Measurements from ENCODE around the gene CEACAM8. TPM values are rescaled to one million over a fixed set of nuclear protein-coding genes. Genes with fewer than 3 reads are reported as not detected.

The CEACAM8 gene
- total RNA-seq, 3 donors from 2014 or later (not counting 1 experiment from before 2014, with no cell fraction given): not detected

DNA sequence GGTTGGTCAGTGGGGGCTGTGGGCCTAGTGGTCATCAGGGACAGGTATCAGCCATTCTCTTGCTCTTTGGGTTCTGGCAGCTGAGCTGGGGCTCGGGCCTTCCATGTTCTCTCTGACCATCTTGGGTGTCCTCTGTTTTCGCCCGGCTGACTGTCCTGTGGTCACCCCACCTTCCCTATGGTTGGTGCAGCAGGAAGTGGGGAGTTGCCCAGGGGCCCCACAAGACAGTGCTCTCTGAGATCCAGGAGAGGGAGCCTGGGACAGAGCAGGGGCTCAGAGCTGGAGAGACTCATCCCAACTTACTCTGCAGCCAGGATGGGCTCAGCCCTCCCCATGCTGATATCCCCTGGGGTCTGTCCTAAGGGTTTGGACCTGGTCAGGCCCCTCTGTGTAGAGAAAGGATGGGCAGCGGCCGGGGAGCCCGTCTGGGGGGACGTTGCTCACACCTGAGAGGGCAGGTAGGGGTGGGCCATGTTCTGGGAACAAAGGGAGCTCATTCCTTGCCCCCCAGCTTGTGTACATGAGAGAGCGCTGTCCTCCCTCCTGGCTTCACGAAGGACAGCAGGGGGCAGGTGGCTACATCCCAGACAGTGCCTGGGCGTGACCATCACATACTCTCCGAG lies 937 bp upstream of the CEACAM8 start:
- no peaks in the 10 kb centered on the region for H3K9me3 ChIP-seq (ENCODE audit: control insufficient read depth, insufficient read depth, low read length)
- Mint-ChIP-seq H3K36me3 (no peaks in the 10 kb centered on the region), H3K27ac (no peak overlapping the region), H3K4me3 (no peak overlapping the region), H3K4me1 (peaks cover 0 to 8% of the 10 kb centered on the region in 2 donors), H3K27me3 (ENCODE audit: low read depth in 2 of 2) (peaks cover 12 to 21% of the 10 kb centered on the region in 2 donors), H3K9me3 (no peaks in the 10 kb centered on the region)
- no peaks in the 10 kb centered on the region for H3K4me1 ChIP-seq (ENCODE audit: control insufficient read depth, insufficient read depth, low read length)
- DNase-seq (no peak), ATAC-seq (no peak)
- H3K27ac ChIP-seq (ENCODE audit: low read length): no peak overlapping the region
- 79% methylated on average over 11 of the region's 11 CpGs for WGBS (ENCODE audit: insufficient coverage)
- intact Hi-C loops (cut with micrococcal nuclease): loop anchor here (2.0 kb wide), 1 partner anchor 145 kb away; no protein-coding TSS in a partner anchor
- H3K27me3 ChIP-seq (ENCODE audit: control insufficient read depth, insufficient read depth, low read length): no peaks in the 10 kb centered on the region
- H3K4me3 ChIP-seq (ENCODE audit: low read length): no peak overlapping the region
- H3K36me3 ChIP-seq (ENCODE audit: control insufficient read depth, insufficient read depth, low read length): no peaks in the 10 kb centered on the region
- TF ChIP-seq, protein P1, sequence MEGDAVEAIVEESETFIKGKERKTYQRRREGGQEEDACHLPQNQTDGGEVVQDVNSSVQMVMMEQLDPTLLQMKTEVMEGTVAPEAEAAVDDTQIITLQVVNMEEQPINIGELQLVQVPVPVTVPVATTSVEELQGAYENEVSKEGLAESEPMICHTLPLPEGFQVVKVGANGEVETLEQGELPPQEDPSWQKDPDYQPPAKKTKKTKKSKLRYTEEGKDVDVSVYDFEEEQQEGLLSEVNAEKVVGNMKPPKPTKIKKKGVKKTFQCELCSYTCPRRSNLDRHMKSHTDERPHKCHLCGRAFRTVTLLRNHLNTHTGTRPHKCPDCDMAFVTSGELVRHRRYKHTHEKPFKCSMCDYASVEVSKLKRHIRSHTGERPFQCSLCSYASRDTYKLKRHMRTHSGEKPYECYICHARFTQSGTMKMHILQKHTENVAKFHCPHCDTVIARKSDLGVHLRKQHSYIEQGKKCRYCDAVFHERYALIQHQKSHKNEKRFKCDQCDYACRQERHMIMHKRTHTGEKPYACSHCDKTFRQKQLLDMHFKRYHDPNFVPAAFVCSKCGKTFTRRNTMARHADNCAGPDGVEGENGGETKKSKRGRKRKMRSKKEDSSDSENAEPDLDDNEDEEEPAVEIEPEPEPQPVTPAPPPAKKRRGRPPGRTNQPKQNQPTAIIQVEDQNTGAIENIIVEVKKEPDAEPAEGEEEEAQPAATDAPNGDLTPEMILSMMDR (IDR thresholded peaks at IDR 0.05): no peak

DNA sequence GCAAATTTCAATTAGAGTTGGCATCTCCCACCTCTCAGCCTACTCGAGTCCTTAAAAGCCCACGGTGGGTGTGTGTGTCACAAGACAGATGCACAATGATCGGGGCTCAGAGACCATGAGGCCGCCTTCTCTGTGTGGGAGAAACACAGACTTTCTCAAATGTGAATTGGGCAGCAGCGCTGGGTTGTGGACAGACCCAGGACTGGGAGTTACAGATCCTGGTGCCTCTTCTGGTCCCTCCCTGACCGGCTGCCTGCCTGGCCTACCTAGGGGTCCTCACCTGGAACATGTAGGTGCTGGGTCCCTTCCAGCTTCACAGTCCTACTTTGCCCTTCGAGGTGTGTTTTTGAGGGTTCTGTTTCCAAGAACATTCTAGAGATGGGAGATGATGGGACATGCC lies 4.9 kb downstream of the CEACAM8 start:
- intact Hi-C loops (cut with micrococcal nuclease): no loop called here
- Histone ChIP-seq H3K4me3 (ENCODE audit: low read length) (no peak overlapping the region), H3K27me3 (ENCODE audit: control insufficient read depth, insufficient read depth, low read length) (peaks cover 2% of the 10 kb centered on the region), H3K4me1 (ENCODE audit: control insufficient read depth, insufficient read depth, low read length) (no peaks in the 10 kb centered on the region), H3K36me3 (ENCODE audit: control insufficient read depth, insufficient read depth, low read length) (no peaks in the 10 kb centered on the region), H3K9me3 (ENCODE audit: control insufficient read depth, insufficient read depth, low read length) (no peaks in the 10 kb centered on the region), H3K27ac (ENCODE audit: low read length) (no peak overlapping the region)
- no peak for ATAC-seq
- no peaks in the 10 kb centered on the region for H3K36me3 Mint-ChIP-seq
- DNase-seq: no peak
- TF ChIP-seq, protein P1 (IDR thresholded peaks at IDR 0.05): no peak
- peaks cover 21 to 37% of the 10 kb centered on the region in 2 donors for H3K27me3 Mint-ChIP-seq (ENCODE audit: low read depth in 2 of 2)
- H3K9me3 Mint-ChIP-seq: no peaks in the 10 kb centered on the region
- no peak overlapping the region for H3K27ac Mint-ChIP-seq
- H3K4me1 Mint-ChIP-seq: no peaks in the 10 kb centered on the region
- H3K4me3 Mint-ChIP-seq: no peak overlapping the region
- 87% methylated on average over 7 of the region's 7 CpGs for WGBS (ENCODE audit: insufficient coverage)

DNA sequence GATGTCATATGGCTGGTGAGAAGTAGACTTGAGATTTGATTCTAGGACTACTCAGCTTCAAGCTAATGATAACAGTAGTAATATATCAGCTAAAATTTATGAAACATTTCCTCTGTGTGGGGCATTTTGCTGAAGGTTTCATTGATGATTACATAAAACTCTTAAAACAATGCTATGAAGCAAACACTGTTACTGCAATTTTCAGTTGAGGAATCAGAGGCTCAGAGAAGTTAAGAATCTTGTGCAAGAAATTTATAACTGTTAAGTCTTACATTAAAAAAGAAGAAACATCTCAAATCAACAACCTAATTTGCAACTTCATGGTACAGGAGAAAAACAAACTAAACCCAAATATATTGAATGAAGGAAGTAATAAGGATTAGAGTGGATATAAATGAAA lies 10.3 kb downstream of the CEACAM8 start:
- Mint-ChIP-seq H3K36me3 (no peaks in the 10 kb centered on the region), H3K4me3 (no peak overlapping the region), H3K27ac (no peak overlapping the region), H3K4me1 (no peaks in the 10 kb centered on the region), H3K9me3 (no peaks in the 10 kb centered on the region), H3K27me3 (ENCODE audit: low read depth in 2 of 2) (peaks cover 30 to 46% of the 10 kb centered on the region in 2 donors)
- Histone ChIP-seq H3K9me3 (ENCODE audit: control insufficient read depth, insufficient read depth, low read length) (no peaks in the 10 kb centered on the region), H3K4me1 (ENCODE audit: control insufficient read depth, insufficient read depth, low read length) (no peaks in the 10 kb centered on the region), H3K27me3 (ENCODE audit: control insufficient read depth, insufficient read depth, low read length) (no peaks in the 10 kb centered on the region), H3K4me3 (ENCODE audit: low read length) (no peak overlapping the region), H3K36me3 (ENCODE audit: control insufficient read depth, insufficient read depth, low read length) (no peaks in the 10 kb centered on the region), H3K27ac (ENCODE audit: low read length) (no peak overlapping the region)
- TF ChIP-seq, protein P1 (IDR thresholded peaks at IDR 0.05): no peak
- ATAC-seq (no peak), DNase-seq (no peak)
- intact Hi-C loops (cut with micrococcal nuclease): no loop called here

DNA sequence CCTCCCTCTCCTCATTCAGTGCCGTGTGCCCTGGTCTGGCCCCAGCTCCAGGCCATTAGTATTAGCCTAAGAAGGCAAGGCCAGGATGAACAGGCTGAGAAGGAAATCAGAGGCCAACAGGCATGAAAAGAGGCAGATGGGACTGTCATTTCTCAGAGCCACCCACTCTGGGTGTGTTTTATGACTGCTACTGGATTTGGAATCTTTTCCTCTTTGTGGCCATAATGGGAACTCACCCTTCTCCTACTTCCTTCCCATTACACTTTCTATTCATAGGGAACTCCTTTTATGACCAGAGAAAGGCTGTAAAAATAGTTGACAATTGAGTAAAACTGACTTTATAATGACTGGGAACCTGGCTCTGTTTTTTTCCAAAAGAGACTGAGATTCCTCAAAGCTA lies 17.7 kb downstream of the CEACAM8 start:
- Histone ChIP-seq H3K9me3 (ENCODE audit: control insufficient read depth, insufficient read depth, low read length) (no peaks in the 10 kb centered on the region), H3K4me3 (ENCODE audit: low read length) (no peak overlapping the region), H3K4me1 (ENCODE audit: control insufficient read depth, insufficient read depth, low read length) (no peaks in the 10 kb centered on the region), H3K36me3 (ENCODE audit: control insufficient read depth, insufficient read depth, low read length) (no peaks in the 10 kb centered on the region), H3K27me3 (ENCODE audit: control insufficient read depth, insufficient read depth, low read length) (no peaks in the 10 kb centered on the region), H3K27ac (ENCODE audit: low read length) (no peak overlapping the region)
- no peaks in the 10 kb centered on the region for H3K36me3 Mint-ChIP-seq
- no peak overlapping the region for H3K27ac Mint-ChIP-seq
- TF ChIP-seq, protein P1 (IDR thresholded peaks at IDR 0.05): no peak
- no peaks in the 10 kb centered on the region for H3K9me3 Mint-ChIP-seq
- 92% methylated on average over 1 of the region's 1 CpG for WGBS (ENCODE audit: insufficient coverage)
- no peaks in the 10 kb centered on the region for H3K4me1 Mint-ChIP-seq
- H3K4me3 Mint-ChIP-seq: no peak overlapping the region
- no peak for ATAC-seq
- intact Hi-C loops (cut with micrococcal nuclease): no loop called here
- no peak for DNase-seq
- H3K27me3 Mint-ChIP-seq (ENCODE audit: low read depth in 2 of 2): peaks cover 6 to 29% of the 10 kb centered on the region in 2 donors

Data from natural killer cell (primary cell).